Measurements from ENCODE around the gene RYR3. TPM values are rescaled to one million over a fixed set of nuclear protein-coding genes. Genes with fewer than 3 reads are reported as not detected.

RYR3 gene
- total RNA-seq, 1 donor from 2014 or later, result 2.2 TPM

DNA sequence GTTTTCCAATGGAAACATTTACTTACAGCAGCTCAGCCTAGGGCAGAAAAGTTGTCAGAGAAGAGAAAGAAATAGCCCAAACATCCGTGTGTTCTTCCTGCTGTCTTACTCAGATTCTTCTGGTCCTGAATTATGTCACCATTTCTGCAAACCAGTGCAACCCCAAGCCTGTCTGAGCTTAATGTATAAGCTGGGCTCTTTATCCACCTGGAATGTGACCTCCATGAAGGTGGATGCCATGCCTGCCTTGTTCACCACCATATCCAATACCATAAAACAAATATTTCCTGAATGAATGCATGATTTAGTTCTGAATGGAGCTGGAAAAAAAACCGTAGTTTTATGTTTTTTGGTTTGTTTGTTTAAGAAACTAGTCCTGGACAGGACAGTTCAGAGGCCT, 150.9 kb downstream of the RYR3 start:
- TF ChIP-seq, protein P1, sequence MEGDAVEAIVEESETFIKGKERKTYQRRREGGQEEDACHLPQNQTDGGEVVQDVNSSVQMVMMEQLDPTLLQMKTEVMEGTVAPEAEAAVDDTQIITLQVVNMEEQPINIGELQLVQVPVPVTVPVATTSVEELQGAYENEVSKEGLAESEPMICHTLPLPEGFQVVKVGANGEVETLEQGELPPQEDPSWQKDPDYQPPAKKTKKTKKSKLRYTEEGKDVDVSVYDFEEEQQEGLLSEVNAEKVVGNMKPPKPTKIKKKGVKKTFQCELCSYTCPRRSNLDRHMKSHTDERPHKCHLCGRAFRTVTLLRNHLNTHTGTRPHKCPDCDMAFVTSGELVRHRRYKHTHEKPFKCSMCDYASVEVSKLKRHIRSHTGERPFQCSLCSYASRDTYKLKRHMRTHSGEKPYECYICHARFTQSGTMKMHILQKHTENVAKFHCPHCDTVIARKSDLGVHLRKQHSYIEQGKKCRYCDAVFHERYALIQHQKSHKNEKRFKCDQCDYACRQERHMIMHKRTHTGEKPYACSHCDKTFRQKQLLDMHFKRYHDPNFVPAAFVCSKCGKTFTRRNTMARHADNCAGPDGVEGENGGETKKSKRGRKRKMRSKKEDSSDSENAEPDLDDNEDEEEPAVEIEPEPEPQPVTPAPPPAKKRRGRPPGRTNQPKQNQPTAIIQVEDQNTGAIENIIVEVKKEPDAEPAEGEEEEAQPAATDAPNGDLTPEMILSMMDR (conservative IDR thresholded peaks at IDR 0.05), result no peak
- H3K36me3 Mint-ChIP-seq, result no peaks in the 10 kb centered on the region
- peaks cover 4% of the 10 kb centered on the region for H3K27me3 Mint-ChIP-seq
- no peaks in the 10 kb centered on the region for H3K9me3 Mint-ChIP-seq
- H3K4me3 Mint-ChIP-seq, result no peak overlapping the region
- H3K27ac Mint-ChIP-seq, result no peak overlapping the region
- DNase-seq (ENCODE audit: extremely low spot score, unreplicated experiment), result no peak
- H3K4me1 Mint-ChIP-seq (ENCODE audit: unreplicated experiment), result no peaks in the 10 kb centered on the region

DNA sequence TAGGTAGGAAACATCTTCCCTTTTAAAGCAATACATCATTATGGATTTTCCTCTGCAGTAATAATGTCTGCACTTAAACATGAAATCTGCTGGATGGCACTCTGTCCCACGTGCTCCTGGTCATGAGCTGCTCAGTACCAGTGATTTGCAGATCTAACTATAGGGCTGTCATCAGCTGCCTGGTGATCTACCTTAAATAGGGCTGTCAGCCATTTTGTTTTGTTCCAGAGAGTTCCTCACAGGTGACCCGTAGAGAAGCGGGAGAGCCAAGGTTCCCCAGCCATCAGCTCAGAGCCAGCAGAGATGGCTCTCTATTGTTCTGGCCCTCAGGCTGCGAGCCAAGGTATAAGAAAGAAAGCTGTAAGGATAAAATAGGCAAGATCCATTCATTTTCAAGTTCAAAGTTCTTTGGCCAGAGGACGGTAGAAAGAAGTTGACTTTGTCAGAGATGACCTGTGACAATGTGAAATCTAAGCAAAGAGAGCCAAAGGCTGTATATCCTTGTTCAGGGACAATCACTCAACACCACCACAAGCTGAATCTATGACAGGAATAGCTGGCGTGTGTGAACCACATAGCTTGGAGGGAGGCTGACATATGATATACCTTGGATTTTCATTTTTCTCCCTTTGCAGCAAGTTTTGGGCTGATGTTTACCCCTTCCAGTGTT, 156.5 kb downstream of the RYR3 start:
- no peak for DNase-seq (ENCODE audit: extremely low spot score, unreplicated experiment)
- TF ChIP-seq, protein P1 (conservative IDR thresholded peaks at IDR 0.05), result no peak
- no peaks in the 10 kb centered on the region for H3K4me1 Mint-ChIP-seq (ENCODE audit: unreplicated experiment)
- H3K27ac Mint-ChIP-seq, result no peak overlapping the region
- no peak overlapping the region for H3K4me3 Mint-ChIP-seq
- no peaks in the 10 kb centered on the region for H3K36me3 Mint-ChIP-seq
- no peaks in the 10 kb centered on the region for H3K9me3 Mint-ChIP-seq
- peaks cover 11% of the 10 kb centered on the region for H3K27me3 Mint-ChIP-seq

DNA sequence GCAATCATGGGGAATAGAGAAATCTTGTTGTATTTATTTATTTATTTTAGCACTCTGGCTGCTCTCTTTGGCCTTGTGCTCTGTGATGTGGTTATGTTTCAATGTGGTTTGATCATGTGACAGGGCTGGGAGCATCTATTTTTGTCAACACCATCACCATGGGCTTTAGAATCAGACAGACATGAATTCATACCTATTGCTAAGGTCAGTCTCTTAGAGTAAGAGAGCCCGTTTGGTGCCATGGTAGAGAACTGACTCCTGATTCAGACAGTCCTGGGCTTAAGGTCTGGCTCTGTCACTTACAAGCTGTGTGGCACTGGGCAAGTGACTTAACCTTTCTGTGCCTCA, 157.0 kb downstream of the RYR3 start:
- TF ChIP-seq, protein P1 (conservative IDR thresholded peaks at IDR 0.05), result no peak
- no peaks in the 10 kb centered on the region for H3K4me1 Mint-ChIP-seq (ENCODE audit: unreplicated experiment)
- peaks cover 15% of the 10 kb centered on the region for H3K27me3 Mint-ChIP-seq
- no peak overlapping the region for H3K4me3 Mint-ChIP-seq
- no peaks in the 10 kb centered on the region for H3K9me3 Mint-ChIP-seq
- no peaks in the 10 kb centered on the region for H3K36me3 Mint-ChIP-seq
- no peak for DNase-seq (ENCODE audit: extremely low spot score, unreplicated experiment)
- no peak overlapping the region for H3K27ac Mint-ChIP-seq

DNA sequence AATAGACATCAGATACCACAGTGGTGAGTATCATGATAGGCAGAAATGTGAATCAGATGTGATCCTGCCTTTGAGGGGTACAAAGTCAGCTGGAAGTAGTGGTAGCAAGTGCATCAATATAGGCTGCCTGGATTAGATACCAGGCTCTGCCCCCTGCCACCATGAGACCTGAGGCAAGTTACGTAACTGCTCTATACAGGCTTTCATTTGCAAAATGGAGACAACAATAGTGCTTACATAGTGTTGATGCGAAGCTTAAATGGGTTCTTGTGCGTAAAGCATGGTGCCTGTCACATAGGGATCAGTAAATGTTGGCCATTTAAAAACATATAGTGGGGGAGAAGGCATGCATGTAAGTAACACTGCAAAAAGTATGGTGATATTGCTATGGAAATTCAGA, 158.0 kb downstream of the RYR3 start:
- Mint-ChIP-seq H3K9me3 (no peaks in the 10 kb centered on the region), H3K4me1 (ENCODE audit: unreplicated experiment) (no peaks in the 10 kb centered on the region), H3K27me3 (peaks cover 20% of the 10 kb centered on the region), H3K4me3 (no peak overlapping the region), H3K36me3 (no peaks in the 10 kb centered on the region), H3K27ac (no peak overlapping the region)
- DNase-seq (ENCODE audit: extremely low spot score, unreplicated experiment), result no peak
- TF ChIP-seq, protein P1 (conservative IDR thresholded peaks at IDR 0.05), result no peak

DNA sequence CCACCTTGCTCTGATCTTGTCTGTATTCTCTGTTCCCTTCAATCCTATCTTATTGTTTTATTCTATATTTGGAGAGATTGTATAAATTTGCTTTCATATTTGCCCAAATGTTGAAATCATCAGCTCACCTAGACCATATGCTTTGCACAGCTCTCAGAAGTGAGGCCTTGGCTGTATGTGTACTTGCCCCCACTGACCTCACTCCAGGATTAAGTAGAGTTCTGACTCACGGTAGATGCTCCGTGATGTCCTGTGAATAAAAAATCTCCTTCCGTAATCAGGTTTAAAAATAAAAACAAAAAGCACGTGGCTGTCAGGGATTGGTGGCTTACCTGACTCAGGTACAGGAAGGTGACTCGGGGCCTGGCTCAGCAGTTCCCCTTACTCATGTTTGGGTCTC, 162.2 kb downstream of the RYR3 start:
- H3K9me3 Mint-ChIP-seq, result no peaks in the 10 kb centered on the region
- H3K4me1 Mint-ChIP-seq (ENCODE audit: unreplicated experiment), result no peaks in the 10 kb centered on the region
- H3K27ac Mint-ChIP-seq, result no peak overlapping the region
- no peak overlapping the region for H3K4me3 Mint-ChIP-seq
- TF ChIP-seq, protein P1 (conservative IDR thresholded peaks at IDR 0.05), result no peak
- no peak for DNase-seq (ENCODE audit: extremely low spot score, unreplicated experiment)
- peaks cover 23% of the 10 kb centered on the region for H3K27me3 Mint-ChIP-seq
- H3K36me3 Mint-ChIP-seq, result no peaks in the 10 kb centered on the region

DNA sequence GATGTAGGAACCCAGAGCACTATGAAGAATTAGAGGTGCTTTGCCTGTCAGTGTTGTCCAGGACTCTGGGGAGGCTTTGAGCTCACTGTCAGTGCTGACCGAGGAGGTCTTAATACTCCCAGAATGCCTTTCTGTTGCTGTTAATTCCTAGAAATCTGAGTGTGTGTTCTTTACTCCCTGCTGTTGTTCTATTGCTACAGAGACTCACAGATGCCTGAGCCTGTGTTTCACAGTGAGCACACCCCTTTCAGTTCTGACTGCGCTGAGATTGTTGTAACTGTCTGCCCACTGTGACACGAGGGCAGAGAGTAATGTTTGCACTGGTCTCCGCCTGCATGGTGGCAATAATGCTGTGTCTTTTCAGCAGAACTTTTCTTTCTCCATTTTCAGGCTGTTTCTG, 162.9 kb downstream of the RYR3 start:
- DNase-seq (ENCODE audit: extremely low spot score, unreplicated experiment), result no peak
- Mint-ChIP-seq H3K27me3 (peaks cover 23% of the 10 kb centered on the region), H3K9me3 (no peaks in the 10 kb centered on the region), H3K27ac (no peak overlapping the region), H3K36me3 (no peaks in the 10 kb centered on the region), H3K4me1 (ENCODE audit: unreplicated experiment) (no peaks in the 10 kb centered on the region), H3K4me3 (no peak overlapping the region)
- TF ChIP-seq, protein P1 (conservative IDR thresholded peaks at IDR 0.05), result no peak

Measured in type B pancreatic cell (in vitro differentiated cells).